ENCODE data around the gene BFSP2.

DNA sequence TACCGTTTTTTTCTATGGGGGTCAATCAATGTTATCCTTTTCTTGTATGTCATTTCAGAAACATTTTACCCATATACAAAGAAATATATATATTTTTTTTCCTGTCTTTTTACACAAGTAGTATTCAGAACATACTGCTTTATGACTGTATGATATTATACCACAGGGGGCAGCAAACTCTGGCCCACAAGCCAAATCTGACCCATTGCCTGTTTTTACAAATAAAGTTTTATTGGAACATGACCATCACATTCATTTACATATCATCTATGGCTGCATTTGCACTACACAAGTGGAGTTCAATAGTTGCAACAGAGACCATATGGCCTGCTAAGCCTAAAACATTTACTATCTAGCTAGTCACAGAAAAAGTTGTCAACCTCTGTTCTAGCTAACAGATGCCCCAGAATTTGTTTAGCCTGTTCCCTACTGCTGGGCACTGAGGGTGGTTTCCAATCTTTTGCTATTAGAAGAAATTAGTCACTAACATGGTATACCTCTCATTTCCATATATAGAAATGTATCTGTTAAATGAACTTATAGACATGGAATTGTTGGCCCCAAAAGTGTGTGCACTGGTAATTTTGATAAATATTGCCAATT is 57.7 kb downstream of the BFSP2 start:
- TF ChIP-seq POLR2AphosphoS5 (IDR thresholded peaks at IDR 0.05; ENCODE audit: low read depth, low read length) (no peak), HDAC2 (CRISPR knock-in tag; IDR thresholded peaks at IDR 0.05) (no peak), TP53 (CRISPR knock-in tag; conservative IDR thresholded peaks at IDR 0.05) (no peak), ZFP36 (IDR thresholded peaks at IDR 0.05; ENCODE audit: borderline replicate concordance, low read depth, low read length, partially characterized antibody) (no peak), RCOR2 (CRISPR knock-in tag; IDR thresholded peaks at IDR 0.05) (no peak)
- TF ChIP-seq, protein P1, sequence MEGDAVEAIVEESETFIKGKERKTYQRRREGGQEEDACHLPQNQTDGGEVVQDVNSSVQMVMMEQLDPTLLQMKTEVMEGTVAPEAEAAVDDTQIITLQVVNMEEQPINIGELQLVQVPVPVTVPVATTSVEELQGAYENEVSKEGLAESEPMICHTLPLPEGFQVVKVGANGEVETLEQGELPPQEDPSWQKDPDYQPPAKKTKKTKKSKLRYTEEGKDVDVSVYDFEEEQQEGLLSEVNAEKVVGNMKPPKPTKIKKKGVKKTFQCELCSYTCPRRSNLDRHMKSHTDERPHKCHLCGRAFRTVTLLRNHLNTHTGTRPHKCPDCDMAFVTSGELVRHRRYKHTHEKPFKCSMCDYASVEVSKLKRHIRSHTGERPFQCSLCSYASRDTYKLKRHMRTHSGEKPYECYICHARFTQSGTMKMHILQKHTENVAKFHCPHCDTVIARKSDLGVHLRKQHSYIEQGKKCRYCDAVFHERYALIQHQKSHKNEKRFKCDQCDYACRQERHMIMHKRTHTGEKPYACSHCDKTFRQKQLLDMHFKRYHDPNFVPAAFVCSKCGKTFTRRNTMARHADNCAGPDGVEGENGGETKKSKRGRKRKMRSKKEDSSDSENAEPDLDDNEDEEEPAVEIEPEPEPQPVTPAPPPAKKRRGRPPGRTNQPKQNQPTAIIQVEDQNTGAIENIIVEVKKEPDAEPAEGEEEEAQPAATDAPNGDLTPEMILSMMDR (CRISPR knock-in tag; IDR thresholded peaks at IDR 0.05): 0 out of 2 replicates have a peak, but pooled peaks have one; percentile 3
- TF ChIP-seq, protein P2, sequence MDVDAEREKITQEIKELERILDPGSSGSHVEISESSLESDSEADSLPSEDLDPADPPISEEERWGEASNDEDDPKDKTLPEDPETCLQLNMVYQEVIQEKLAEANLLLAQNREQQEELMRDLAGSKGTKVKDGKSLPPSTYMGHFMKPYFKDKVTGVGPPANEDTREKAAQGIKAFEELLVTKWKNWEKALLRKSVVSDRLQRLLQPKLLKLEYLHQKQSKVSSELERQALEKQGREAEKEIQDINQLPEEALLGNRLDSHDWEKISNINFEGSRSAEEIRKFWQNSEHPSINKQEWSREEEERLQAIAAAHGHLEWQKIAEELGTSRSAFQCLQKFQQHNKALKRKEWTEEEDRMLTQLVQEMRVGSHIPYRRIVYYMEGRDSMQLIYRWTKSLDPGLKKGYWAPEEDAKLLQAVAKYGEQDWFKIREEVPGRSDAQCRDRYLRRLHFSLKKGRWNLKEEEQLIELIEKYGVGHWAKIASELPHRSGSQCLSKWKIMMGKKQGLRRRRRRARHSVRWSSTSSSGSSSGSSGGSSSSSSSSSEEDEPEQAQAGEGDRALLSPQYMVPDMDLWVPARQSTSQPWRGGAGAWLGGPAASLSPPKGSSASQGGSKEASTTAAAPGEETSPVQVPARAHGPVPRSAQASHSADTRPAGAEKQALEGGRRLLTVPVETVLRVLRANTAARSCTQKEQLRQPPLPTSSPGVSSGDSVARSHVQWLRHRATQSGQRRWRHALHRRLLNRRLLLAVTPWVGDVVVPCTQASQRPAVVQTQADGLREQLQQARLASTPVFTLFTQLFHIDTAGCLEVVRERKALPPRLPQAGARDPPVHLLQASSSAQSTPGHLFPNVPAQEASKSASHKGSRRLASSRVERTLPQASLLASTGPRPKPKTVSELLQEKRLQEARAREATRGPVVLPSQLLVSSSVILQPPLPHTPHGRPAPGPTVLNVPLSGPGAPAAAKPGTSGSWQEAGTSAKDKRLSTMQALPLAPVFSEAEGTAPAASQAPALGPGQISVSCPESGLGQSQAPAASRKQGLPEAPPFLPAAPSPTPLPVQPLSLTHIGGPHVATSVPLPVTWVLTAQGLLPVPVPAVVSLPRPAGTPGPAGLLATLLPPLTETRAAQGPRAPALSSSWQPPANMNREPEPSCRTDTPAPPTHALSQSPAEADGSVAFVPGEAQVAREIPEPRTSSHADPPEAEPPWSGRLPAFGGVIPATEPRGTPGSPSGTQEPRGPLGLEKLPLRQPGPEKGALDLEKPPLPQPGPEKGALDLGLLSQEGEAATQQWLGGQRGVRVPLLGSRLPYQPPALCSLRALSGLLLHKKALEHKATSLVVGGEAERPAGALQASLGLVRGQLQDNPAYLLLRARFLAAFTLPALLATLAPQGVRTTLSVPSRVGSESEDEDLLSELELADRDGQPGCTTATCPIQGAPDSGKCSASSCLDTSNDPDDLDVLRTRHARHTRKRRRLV (CRISPR knock-in tag; IDR thresholded peaks at IDR 0.05): no peak
